ENCODE data around the gene RSU1.

Gene RSU1

DNA sequence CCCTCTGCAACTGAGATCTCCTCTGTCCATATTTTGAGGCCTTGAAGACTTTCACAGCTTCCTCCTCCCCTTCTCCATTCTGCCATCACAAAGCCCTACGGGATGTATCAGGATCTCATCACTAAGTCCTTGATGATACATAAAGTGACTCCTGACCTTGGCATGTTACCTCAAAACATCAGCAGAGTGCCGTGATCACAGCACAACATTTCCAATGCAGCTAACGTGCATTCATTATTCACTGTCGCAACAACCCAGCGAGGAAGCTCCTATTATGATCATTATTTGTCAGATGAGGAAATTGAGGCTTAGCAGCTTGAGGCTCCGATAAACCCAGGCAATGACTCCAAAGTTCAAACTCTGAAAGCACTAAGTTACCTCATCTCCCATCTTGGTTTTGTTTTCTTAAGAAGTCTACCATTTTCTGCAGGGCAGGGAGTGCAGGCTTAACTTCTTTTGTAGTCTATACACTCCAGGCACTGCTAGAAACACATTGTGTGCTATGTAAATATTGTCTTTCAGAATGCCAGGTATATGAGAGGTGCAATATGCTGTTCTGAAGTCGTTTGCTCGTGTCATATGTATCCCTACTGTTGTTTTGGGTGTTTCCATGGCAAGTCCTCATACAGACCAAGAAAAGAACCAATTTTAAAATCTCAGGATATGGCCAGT lies 215.0 kb downstream of the RSU1 start:
- no peak for DNase-seq (ENCODE audit: low read depth, low spot score)

DNA sequence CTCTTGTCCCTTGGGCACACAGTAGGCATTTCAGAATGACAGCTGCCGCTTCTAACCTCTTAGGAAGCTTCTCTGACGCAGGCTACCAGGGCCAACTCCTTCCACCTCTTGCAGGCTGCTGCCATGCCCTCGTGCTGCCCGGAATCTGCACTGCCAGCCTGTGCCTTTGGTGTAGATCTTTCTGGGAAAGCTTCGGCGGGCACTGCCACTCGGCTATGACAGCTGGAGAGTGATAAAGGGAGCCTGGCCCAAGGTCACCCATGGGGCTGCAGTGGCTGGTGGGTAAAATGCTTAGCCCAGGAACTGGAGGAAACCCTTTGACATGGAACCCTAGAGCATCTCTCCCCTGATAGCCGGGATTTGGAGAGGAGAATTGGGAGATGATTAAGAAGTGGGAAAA lies 217.6 kb downstream of the RSU1 start:
- DNase-seq (ENCODE audit: low read depth, low spot score): no peak

DNA sequence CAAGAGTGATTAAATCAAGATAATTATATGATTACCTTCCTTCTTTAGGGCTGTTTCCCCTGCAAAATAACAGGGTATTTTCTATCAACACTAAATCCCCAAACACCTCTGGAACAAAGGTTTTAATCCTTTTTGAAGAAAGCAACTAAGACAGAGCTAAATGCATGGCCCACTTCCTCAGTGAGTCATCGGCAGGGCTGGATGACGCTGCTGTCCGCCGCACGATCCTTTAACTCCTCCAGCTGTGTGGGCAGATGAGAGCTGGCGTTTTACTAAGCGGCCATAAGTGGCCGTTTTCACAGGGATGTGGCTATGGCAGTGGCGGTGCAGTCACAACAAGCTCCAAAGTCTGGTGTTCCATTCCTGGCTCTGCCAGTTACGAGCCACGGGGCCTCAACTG lies 219.6 kb downstream of the RSU1 start:
- peak; percentile 54 for DNase-seq (ENCODE audit: low read depth, low spot score)

DNA sequence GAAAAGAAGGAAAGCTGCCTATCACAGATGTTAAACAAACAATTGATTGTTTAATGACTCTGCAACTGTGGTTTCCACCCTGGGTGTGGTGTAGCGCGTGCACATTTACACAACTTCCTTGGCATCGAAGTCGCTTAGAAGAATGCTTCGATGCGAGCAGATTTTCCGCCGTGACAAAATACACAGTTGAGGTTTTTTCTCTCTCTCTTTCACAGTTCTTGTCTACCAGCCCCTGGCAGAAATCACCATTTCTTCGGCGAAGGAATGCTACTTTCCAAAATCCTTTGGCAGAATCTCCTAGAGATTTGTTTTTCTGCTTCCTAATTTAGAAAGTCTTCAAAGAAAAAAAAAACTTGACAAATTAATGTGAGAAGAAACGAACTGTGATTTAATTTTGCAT lies 224.8 kb downstream of the RSU1 start:
- peak; percentile 36 for DNase-seq (ENCODE audit: low read depth, low spot score)

DNA sequence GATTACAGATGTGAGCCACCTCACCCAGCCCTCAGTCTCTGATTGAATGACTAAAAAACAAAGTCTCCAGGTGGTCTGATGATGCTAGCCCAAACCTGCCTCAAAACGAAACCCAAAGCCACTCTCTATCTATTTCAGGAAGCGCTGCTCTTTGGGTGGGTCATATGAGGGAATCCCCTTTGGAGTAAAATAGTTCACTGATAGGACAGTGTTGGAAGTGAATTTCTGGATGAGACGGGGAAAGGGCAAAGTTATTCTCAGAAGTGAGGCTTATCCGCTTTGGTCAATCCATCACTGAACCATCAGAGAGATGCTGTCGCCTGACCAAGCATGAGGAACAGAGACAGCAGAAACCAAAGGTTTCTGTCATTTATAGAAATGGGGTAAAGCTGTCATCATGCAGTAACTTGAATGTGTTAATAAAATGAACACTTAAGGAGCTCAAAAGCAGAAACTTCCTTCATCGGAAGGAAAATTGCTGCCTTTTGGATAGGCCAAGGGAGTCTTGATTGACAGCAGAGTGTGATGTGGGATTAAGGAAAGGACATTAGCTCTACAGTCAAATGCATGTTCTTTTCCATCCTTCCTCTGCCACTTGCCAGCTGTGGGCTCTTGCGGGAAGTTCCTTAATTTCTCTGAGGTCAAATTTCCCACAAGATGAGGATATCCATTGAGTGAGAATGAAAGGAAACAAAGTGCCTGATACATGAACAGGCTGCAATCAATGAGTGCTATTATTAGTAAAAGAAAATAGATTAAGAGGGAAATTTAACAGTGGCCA lies 230.7 kb downstream of the RSU1 start:
- DNase-seq (ENCODE audit: low read depth, low spot score): no peak

DNA sequence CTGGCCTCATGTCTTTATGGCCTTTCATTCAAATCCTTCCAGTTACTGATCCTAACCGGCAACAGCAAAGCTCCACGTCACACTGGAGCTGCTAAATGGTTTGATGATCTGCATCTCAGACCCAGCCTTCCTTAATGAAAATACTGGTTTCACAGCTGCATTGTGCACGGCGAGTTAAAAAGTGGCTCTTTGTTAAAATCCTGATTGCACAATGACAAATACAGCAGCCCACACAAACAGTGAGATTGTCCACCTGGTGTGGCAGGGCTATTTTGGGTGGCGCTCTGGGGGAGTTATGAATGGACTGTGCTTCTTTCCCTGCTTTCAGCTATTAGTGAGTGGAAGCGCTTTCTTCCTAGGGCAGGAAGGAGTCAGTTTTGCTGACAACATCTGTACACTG lies 232.1 kb downstream of the RSU1 start:
- no peak for DNase-seq (ENCODE audit: low read depth, low spot score)

DNA sequence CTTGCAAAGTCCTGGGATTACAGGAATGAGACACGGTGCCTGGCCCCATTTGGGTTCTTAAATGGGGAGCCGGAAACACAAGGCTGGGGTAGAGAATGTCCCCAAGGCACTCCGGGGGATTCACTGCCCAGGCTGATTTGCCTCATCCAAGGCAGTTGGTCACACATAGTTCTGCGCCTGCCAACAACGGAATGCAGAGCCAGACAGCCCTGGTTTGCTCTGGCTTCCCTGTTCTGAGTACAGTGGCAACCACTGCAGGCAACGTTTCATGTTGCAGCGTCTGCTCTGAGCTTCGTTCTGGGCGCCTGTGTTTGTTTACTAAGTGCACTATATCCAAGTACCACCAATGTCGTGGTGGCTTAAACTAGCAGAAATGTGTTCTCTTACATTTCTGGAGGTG lies 233.8 kb downstream of the RSU1 start:
- no peak for DNase-seq (ENCODE audit: low read depth, low spot score)

DNA sequence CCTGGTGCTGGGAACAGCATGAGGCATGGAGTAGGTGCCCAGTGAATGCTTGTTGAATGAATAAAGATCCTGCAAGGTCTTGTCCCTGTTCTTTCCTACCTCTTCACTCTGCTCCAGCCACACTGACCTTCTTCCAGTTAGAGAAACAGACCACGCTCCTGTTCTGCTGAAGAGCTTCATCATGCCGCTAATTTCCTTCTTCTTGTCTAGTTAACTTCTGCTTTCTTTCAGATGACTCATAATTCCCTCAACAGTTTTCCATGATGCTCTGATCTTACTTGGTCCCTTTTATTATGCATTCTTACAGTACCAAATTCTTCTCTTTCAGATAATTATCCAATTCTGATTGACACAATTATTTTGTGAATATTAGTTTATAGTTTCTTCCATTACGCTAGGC lies 236.0 kb downstream of the RSU1 start:
- DNase-seq (ENCODE audit: low read depth, low spot score): no peak

DNA sequence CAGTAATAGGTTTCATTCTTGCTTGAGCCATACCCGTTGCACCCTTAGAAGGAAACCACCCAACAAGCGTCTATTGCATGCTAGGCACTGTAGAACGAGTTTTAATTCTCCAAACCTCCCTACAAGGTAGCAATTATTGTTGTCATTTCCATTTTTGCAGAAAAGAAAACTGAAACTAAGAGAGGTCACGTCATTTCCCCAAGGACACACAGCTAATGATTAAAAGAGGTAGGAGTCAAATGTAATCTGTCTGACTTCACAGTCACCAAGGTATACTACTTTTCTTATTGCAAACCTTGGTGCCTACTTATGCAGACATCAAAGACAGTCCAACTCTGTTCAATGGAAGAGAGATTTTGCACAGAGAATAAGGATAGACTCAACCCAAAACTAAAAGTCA lies 246.5 kb downstream of the RSU1 start:
- no peak for DNase-seq (ENCODE audit: low read depth, low spot score)

DNA sequence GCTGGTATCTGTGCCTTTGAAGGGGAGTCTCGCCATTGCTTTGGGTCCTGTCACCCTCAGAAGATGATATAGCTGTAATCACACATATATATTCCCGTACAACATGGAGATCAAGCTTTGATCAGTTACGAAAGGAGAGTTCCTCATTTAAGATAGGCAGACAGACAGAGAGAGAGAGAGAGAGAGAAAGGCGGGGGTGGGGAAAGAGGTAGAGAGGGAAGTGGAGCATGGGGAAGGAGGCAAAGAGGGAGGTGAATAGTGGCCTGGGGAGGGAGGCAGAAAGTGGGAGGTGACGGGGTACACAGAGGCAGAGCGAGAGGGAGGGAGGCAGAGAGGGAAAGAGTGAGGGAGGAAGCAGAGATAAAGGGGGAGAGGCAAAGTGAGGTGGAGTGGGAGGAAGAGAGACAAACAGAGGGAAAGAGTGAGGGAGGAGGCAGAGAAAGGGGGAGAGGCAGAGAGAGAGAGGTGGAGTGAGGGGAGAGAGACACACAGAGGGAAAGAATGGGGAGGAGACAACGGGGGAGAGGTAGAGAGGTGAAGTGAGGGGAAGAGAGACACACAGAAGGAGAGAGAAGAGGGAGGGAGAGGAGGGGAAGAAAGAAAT lies 250.9 kb downstream of the RSU1 start:
- no peak for DNase-seq (ENCODE audit: low read depth, low spot score)

DNA sequence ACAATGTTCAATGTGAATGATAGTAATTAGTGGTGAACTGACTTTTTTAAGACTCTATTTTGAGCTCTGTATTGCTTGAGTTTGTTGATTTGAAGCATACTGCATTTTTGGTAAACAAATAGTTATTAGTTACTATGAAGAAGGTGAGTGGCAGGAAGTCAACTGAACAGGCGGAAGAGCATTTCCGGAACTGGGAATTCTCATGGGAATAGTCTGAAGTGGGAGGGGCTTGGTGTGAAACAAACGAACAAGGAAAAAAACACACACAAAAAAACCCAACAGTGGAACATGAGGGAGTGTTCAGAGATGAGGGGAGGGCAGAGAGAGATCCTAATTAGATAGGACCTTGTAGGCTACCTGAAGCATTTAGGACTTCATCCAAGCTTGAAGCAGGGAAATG lies 251.6 kb downstream of the RSU1 start:
- DNase-seq (ENCODE audit: low read depth, low spot score): no peak

DNA sequence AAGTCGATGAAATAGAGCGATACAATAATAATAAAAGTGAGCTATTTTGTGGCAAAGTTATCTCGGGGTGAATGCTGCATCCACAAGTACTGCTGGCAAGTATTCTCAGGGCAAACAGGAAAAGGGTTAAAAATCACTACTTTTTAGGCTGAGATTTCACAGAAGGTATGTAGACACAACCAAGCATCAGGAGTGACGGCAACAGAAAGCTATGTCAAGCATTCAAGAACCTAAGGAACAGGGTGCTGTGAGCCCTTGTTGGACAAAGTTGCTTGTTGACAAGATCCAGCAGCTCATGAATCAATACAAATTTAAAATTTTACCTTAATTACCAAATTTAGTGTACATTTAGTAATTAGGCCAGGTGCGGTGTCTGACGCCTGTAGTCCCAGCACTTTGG lies 254.3 kb downstream of the RSU1 start:
- no peak for DNase-seq (ENCODE audit: low read depth, low spot score)

DNA sequence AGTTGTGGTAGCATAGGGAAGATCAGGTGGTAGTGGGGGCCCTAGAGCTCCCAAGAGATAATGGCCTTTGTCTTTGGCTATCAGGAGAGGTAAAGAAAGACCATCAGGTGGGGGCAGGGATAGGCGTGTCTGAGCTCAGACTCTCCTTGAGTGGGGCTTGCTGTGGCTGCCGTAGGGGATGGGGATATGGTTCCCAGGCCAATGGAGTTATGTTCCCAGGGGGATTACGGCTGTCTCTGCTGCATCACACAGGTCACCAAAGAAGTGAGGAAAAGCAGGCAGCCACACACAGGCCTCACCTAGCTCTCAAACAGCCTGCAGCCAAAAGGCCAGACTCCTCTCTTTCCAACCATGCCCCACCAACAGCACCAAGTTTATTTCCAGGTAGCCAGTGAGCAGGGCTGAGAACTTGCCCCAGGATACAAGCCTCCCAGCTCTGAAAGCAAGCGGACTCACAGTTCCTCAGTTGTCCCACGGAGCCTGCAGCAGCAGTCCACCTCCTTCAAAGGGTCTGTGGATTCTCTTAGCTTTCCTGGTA lies 257.9 kb downstream of the RSU1 start:
- no peak for DNase-seq (ENCODE audit: low read depth, low spot score)

DNA sequence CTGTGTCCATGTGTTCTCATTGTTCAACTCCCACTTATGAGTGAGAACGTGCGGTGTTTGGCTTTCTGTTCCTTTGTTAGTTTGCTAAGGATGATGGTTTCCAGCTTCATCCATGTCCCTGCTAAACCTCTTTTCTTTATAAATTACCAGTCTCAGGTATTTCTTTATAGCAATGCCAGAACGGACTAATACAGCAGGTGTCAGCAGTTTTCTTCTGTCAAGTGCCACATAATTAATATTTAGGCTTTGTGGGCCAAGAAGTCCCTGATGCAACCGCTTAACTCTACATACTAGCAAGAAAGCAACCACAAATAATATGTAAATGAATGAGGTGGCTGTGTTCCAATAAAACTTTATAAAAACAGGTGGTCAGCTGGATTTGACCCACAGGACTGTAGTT lies 269.3 kb downstream of the RSU1 start:
- DNase-seq (ENCODE audit: low read depth, low spot score): no peak

DNA sequence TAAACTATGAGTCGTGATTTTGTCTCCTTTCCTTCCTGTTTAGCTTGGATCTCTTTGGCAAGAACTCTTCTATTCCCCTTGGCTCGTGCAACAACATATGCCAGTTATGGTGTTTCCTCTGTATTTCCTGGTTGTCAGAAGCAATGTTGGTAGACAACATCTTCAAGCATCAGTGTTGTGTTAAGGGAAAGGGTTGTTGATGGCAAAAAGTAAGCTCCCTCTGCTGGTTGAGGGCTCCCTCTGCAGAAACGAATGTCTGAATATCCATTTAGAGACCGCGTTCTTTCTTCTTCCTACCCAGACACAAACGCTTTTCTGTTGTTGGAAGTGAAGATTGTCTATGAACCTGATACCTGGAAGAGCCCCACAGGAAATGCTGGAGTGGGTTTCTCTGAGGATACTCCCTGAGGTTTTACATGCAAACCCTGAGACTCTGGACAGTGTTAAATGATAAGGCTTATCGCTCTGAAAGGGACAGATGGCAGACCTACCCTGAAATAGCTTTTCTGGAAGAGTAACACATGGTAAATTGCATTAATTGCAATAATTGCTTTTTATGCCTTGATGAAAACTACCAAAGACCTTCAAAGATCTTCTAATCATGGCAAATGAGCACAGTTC lies 272.0 kb downstream of the RSU1 start:
- DNase-seq (ENCODE audit: low read depth, low spot score): peak; percentile 33

DNA sequence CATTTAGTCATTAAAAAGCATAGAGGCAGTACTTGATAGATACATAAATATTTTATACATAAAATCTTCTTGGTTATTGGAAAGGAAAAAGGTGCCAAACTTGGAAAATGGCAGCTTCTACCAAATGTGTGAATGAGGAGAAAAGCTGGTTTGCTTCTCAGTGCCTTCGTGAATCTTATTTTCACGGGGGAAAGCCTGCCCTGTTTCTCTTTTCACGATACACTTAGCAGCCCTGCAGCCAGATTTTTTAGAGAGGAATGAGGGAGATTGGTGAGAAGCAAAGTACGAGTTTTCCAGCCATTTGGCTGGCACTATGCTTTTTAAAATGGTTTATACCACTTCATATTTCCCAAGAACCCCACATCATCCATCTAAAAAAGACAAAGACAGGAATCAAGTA lies 272.6 kb downstream of the RSU1 start:
- DNase-seq (ENCODE audit: low read depth, low spot score): no peak

DNA sequence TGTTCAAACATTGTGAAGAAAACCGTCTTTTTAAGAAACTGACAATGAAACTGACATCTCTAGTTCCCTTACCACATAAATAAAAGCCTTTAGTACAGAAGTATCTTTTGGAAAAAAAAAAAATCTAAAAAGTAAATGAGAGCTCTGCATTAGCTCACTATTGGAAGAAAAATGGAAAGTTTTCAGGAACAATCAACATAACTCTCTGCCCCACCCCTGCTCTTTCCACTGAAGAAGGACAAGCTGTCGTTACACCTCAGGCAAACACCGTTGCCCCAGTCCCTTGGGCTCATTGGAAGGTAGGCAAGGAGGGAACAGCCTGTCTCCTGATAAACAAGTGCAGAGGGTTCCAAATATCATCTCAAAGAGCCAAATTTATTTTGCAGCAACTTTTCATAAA lies 273.1 kb downstream of the RSU1 start:
- no peak for DNase-seq (ENCODE audit: low read depth, low spot score)
